ENCODE data around the gene PLEKHM2.

Gene PLEKHM2

GRCh38 chr1:15762546-15762945 is 78.4 kb downstream of the PLEKHM2 start:
- Histone ChIP-seq H3K9me2 (ENCODE audit: low read depth, low read length) (no peaks in the 10 kb centered on the region), H3K4me3 (ENCODE audit: low read depth, low read length, poor library complexity, severe bottlenecking) (no peak overlapping the region), H2AFZ (ENCODE audit: low read length) (no peak overlapping the region), H3K4me1 (ENCODE audit: insufficient read depth, low read length, severe bottlenecking) (no peaks in the 10 kb centered on the region), H3K9me3 (ENCODE audit: low read length) (no peaks in the 10 kb centered on the region), H4K20me1 (ENCODE audit: insufficient read depth, low read length) (no peaks in the 10 kb centered on the region), H3K9ac (ENCODE audit: low read length) (no peak overlapping the region), H3K36me3 (ENCODE audit: insufficient read depth, low read length) (no peaks in the 10 kb centered on the region), H3K4me2 (ENCODE audit: low read length) (no peak overlapping the region), H3F3A (ENCODE audit: insufficient read depth, low read length) (no peaks in the 10 kb centered on the region), H3K27me3 (ENCODE audit: insufficient read depth, low read length) (peaks cover 12% of the 10 kb centered on the region), H3K27ac (ENCODE audit: low read depth, low read length, poor library complexity, severe bottlenecking) (no peak overlapping the region), H3K79me2 (ENCODE audit: insufficient read depth, low read length) (no peaks in the 10 kb centered on the region)
- TF ChIP-seq EZH2 (IDR thresholded peaks at IDR 0.05; ENCODE audit: borderline replicate concordance, low read length) = no peak
- TF ChIP-seq, protein P1, sequence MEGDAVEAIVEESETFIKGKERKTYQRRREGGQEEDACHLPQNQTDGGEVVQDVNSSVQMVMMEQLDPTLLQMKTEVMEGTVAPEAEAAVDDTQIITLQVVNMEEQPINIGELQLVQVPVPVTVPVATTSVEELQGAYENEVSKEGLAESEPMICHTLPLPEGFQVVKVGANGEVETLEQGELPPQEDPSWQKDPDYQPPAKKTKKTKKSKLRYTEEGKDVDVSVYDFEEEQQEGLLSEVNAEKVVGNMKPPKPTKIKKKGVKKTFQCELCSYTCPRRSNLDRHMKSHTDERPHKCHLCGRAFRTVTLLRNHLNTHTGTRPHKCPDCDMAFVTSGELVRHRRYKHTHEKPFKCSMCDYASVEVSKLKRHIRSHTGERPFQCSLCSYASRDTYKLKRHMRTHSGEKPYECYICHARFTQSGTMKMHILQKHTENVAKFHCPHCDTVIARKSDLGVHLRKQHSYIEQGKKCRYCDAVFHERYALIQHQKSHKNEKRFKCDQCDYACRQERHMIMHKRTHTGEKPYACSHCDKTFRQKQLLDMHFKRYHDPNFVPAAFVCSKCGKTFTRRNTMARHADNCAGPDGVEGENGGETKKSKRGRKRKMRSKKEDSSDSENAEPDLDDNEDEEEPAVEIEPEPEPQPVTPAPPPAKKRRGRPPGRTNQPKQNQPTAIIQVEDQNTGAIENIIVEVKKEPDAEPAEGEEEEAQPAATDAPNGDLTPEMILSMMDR (IDR thresholded peaks at IDR 0.05; ENCODE audit: low read length) = no peak

DNA sequence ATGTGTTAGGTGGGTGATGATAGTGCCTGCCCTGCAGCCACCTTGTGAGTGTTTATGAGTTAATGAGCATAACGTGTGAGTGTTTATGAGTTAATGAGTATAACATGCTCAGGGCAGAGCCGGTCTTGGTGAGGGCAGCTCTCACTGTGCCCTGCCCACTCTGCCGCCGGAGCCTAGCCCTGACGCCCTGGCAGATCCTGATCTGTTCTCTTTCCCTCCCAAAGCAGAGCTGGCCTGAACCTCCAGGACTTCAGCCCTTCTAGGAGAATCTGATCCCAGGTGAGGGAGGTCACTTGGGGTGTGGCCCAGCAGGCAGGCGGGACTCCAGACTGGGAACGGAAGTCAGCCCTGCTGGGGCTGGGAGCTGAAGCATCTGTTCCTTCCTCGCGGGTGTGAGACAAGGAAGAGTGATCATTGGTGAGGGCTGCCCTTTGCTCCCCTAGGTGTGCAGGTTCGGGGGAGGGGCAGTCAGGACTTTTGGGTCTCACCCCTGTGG is 80.2 kb downstream of the PLEKHM2 start:
- Histone ChIP-seq H3K27ac (ENCODE audit: low read depth, low read length, poor library complexity, severe bottlenecking) (no peak overlapping the region), H3K4me2 (ENCODE audit: low read length) (no peak overlapping the region)

DNA sequence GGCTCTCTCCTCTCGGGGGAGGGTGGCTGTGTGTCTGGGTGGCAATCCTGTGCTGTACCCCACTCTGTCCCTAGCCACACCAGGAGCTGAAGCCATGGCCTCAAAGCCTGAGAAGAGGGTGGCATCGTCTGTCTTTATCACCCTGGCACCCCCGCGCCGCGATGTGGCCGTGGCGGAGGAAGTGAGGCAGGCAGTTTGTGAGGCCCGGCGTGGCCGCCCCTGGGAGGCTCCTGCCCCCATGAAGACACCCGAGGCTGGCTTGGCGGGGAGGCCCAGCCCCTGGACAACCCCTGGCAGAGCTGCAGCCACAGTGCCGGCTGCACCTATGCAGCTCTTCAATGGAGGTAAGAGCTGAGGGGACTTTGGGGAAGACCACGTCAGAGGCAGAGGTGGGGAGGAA is 80.8 kb downstream of the PLEKHM2 start:
- TF ChIP-seq EZH2 (IDR thresholded peaks at IDR 0.05; ENCODE audit: borderline replicate concordance, low read length) = no peak
- TF ChIP-seq, protein P1 (IDR thresholded peaks at IDR 0.05; ENCODE audit: low read length) = no peak
- Histone ChIP-seq H3K27ac (ENCODE audit: low read depth, low read length, poor library complexity, severe bottlenecking) (no peak overlapping the region), H3K36me3 (ENCODE audit: insufficient read depth, low read length) (no peaks in the 10 kb centered on the region), H4K20me1 (ENCODE audit: insufficient read depth, low read length) (no peaks in the 10 kb centered on the region), H3K4me2 (ENCODE audit: low read length) (no peak overlapping the region), H3K9me2 (ENCODE audit: low read depth, low read length) (no peaks in the 10 kb centered on the region), H2AFZ (ENCODE audit: low read length) (no peak overlapping the region), H3F3A (ENCODE audit: insufficient read depth, low read length) (no peaks in the 10 kb centered on the region), H3K9me3 (ENCODE audit: low read length) (no peaks in the 10 kb centered on the region), H3K79me2 (ENCODE audit: insufficient read depth, low read length) (no peaks in the 10 kb centered on the region), H3K4me3 (ENCODE audit: low read depth, low read length, poor library complexity, severe bottlenecking) (no peak overlapping the region), H3K9ac (ENCODE audit: low read length) (no peak overlapping the region), H3K4me1 (ENCODE audit: insufficient read depth, low read length, severe bottlenecking) (no peaks in the 10 kb centered on the region), H3K27me3 (ENCODE audit: insufficient read depth, low read length) (peaks cover 12% of the 10 kb centered on the region)

More for the DNA sequence above, 80.2 kb downstream of the PLEKHM2 start:
- H3F3A ChIP-seq (ENCODE audit: insufficient read depth, low read length) = no peaks in the 10 kb centered on the region
- H3K79me2 ChIP-seq (ENCODE audit: insufficient read depth, low read length) = no peaks in the 10 kb centered on the region
- H4K20me1 ChIP-seq (ENCODE audit: insufficient read depth, low read length) = no peaks in the 10 kb centered on the region
- H2AFZ ChIP-seq (ENCODE audit: low read length) = no peak overlapping the region
- peaks cover 12% of the 10 kb centered on the region for H3K27me3 ChIP-seq (ENCODE audit: insufficient read depth, low read length)
- H3K9ac ChIP-seq (ENCODE audit: low read length) = no peak overlapping the region
- no peaks in the 10 kb centered on the region for H3K9me2 ChIP-seq (ENCODE audit: low read depth, low read length)
- TF ChIP-seq EZH2 (IDR thresholded peaks at IDR 0.05; ENCODE audit: borderline replicate concordance, low read length) = no peak
- TF ChIP-seq, protein P1 (IDR thresholded peaks at IDR 0.05; ENCODE audit: low read length) = no peak
- H3K4me1 ChIP-seq (ENCODE audit: insufficient read depth, low read length, severe bottlenecking) = no peaks in the 10 kb centered on the region
- H3K36me3 ChIP-seq (ENCODE audit: insufficient read depth, low read length) = no peaks in the 10 kb centered on the region
- H3K4me3 ChIP-seq (ENCODE audit: low read depth, low read length, poor library complexity, severe bottlenecking) = no peak overlapping the region
- no peaks in the 10 kb centered on the region for H3K9me3 ChIP-seq (ENCODE audit: low read length)

Data from OCI-LY1 (cell line).